Fibroblast of lung (primary cell): ENCODE data around the gene C4orf50. TPM values are rescaled to one million over a fixed set of nuclear protein-coding genes. Genes with fewer than 3 reads are reported as not detected.

Source experiments
- DNase-seq, 2 donors: peaks; one replicate each; pipeline versions ENCODE4 v3.0.0 to v3.0.0-alpha.2; 2010; ENCODE audit warnings: low read depth in 2 of 2
- H2AFZ ChIP-seq: 2 replicates; pipeline ENCODE4 v1.5.1; 2012; ENCODE audit warnings: low read length, control low read depth, inconsistent platforms
- H3K27ac ChIP-seq: 2 replicates; pipeline ENCODE4 v1.5.1; 2011; ENCODE audit warnings: low read length, control low read depth; ENCODE audit not compliant: insufficient read depth
- H3K27me3 ChIP-seq: 2 replicates; pipeline ENCODE4 v1.5.1; 2011; ENCODE audit warnings: mild to moderate bottlenecking, low read length; ENCODE audit not compliant: control insufficient read depth, insufficient read depth
- H3K36me3 ChIP-seq: 2 replicates; pipeline ENCODE4 v1.5.1; 2011; ENCODE audit warnings: low read length; ENCODE audit not compliant: control insufficient read depth, insufficient read depth
- H3K4me1 ChIP-seq: 2 replicates; pipeline ENCODE4 v1.5.1; 2011; ENCODE audit warnings: low read length; ENCODE audit not compliant: control insufficient read depth, insufficient read depth; ENCODE audit errors: extremely low read depth
- H3K4me2 ChIP-seq: 2 replicates; pipeline ENCODE4 v1.5.1; 2011; ENCODE audit warnings: low read length, control low read depth; ENCODE audit not compliant: insufficient read depth; ENCODE audit errors: extremely low read depth
- H3K4me3 ChIP-seq, 4 experiments: fragments of 200-600 bp in 1 of 4; sonication (generic) in 1 of 4; replicated peaks in 1 of 4; 2 replicates each; pipeline ENCODE4 v1.5.1; 2011 to 2016; ENCODE audit warnings: low read length in 4 of 4, low read depth in 3 of 4, mild to moderate bottlenecking in 3 of 4, control low read depth in 2 of 4, inconsistent platforms in 1 of 4, mixed read lengths in 1 of 4; ENCODE audit not compliant: insufficient read depth in 1 of 4; ENCODE audit errors: control extremely low read depth in 1 of 4
- H3K79me2 ChIP-seq: 2 replicates; pipeline ENCODE4 v1.5.1; 2012; ENCODE audit warnings: mild to moderate bottlenecking, low read length, inconsistent platforms; ENCODE audit not compliant: control insufficient read depth, insufficient read depth
- H3K9ac ChIP-seq: 2 replicates; pipeline ENCODE4 v1.5.1; 2011; ENCODE audit warnings: mild to moderate bottlenecking, low read length, control low read depth; ENCODE audit not compliant: insufficient read depth
- H3K9me3 ChIP-seq: 2 replicates; pipeline ENCODE4 v1.5.1; 2012; ENCODE audit warnings: low read depth, low read length; ENCODE audit not compliant: control insufficient read depth, insufficient read depth
- H4K20me1 ChIP-seq: 2 replicates; pipeline ENCODE4 v1.5.1; 2011; ENCODE audit warnings: low read length; ENCODE audit not compliant: control insufficient read depth, insufficient read depth; ENCODE audit errors: extremely low read depth
- EZH2 ChIP-seq: IDR thresholded peaks from 2 replicates; pipeline ENCODE4 v1.5.1; 2012; ENCODE audit warnings: low read length, control low read depth, mild to moderate bottlenecking; ENCODE audit errors: missing control alignments
- polyA plus RNA-seq, 2 donors: library from polyadenylated mRNA; depleted of rRNA in 1 of 2; stranded (reverse) in 1 of 2; unstranded in 1 of 2; fragments of >200 nt; gene quantifications; 2 replicates each; pipeline ENCODE4 v1.2.1, GENCODE V29; 2011 to 2012; ENCODE audit warnings: missing spikeins in 1 of 2
- total RNA-seq: library from RNA; depleted of rRNA; stranded (reverse); fragments of >200 nt; gene quantifications from 2 replicates; pipeline ENCODE4 v1.2.1, GENCODE V29; 2014
- TF ChIP-seq, protein P1 (sequence below), 2 donors: IDR thresholded peaks in 1 of 2; conservative IDR thresholded peaks in 1 of 2; 1 replicate in 1 of 2; 2 replicates in 1 of 2; pipeline ENCODE4 v1.5.1; 2011 to 2012; ENCODE audit warnings: low read length in 2 of 2, control low read depth in 1 of 2, inconsistent platforms in 1 of 2, low read depth in 1 of 2, mild to moderate bottlenecking in 1 of 2

C4orf50 gene
- total and polyA plus RNA-seq, 2 donors (not counting 1 experiment from before 2014, with no cell fraction given) = not detected

DNA sequence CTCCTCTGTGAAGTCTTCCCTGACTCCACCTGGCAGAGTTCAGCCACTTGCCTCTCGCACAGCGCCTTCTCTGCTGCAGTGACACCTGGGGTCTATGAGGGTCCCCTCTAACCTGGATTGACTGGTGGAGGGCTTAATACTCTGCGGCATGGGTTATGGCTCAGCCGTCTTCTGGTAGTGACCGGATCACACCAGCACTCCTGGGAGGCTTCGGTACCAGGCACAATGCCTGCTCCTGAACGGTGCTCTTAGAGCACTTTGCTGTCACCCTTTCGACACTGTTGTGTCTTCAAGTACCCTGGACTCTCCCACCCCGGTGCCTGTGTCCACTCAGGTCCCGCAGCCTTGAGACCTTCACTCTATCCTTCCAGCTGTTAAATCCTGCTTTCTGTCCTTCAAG lies 50.0 kb downstream of the C4orf50 start:
- Histone ChIP-seq H2AFZ (no peak overlapping the region), H3K4me1 (no peaks in the 10 kb centered on the region), H3K79me2 (no peaks in the 10 kb centered on the region), H3K27me3 (no peaks in the 10 kb centered on the region), H3K4me3 (no peak overlapping the region), H3K9me3 (no peaks in the 10 kb centered on the region), H4K20me1 (no peaks in the 10 kb centered on the region), H3K27ac (no peak overlapping the region), H3K4me2 (no peak overlapping the region), H3K36me3 (no peaks in the 10 kb centered on the region), H3K9ac (no peak overlapping the region)
- TF ChIP-seq EZH2 = no peak
- TF ChIP-seq, protein P1, sequence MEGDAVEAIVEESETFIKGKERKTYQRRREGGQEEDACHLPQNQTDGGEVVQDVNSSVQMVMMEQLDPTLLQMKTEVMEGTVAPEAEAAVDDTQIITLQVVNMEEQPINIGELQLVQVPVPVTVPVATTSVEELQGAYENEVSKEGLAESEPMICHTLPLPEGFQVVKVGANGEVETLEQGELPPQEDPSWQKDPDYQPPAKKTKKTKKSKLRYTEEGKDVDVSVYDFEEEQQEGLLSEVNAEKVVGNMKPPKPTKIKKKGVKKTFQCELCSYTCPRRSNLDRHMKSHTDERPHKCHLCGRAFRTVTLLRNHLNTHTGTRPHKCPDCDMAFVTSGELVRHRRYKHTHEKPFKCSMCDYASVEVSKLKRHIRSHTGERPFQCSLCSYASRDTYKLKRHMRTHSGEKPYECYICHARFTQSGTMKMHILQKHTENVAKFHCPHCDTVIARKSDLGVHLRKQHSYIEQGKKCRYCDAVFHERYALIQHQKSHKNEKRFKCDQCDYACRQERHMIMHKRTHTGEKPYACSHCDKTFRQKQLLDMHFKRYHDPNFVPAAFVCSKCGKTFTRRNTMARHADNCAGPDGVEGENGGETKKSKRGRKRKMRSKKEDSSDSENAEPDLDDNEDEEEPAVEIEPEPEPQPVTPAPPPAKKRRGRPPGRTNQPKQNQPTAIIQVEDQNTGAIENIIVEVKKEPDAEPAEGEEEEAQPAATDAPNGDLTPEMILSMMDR (conservative IDR thresholded peaks at IDR 0.05 in 1 of 2, IDR thresholded peaks at IDR 0.05 in 1 of 2; ENCODE audit: low read depth in 1 of 2, low read length in 2 of 2) = no peak
- no peak for DNase-seq

GRCh38 chr4:5967783-5968182 lies 50.4 kb downstream of the C4orf50 start:
- no peak for DNase-seq
- no peaks in the 10 kb centered on the region for H3K36me3 ChIP-seq
- H3K9me3 ChIP-seq = no peaks in the 10 kb centered on the region
- H3K4me1 ChIP-seq = no peaks in the 10 kb centered on the region
- no peak overlapping the region for H3K27ac ChIP-seq
- no peak overlapping the region for H3K4me2 ChIP-seq
- no peaks in the 10 kb centered on the region for H4K20me1 ChIP-seq
- no peak overlapping the region for H2AFZ ChIP-seq
- no peaks in the 10 kb centered on the region for H3K27me3 ChIP-seq
- no peak overlapping the region for H3K4me3 ChIP-seq
- no peak for TF ChIP-seq EZH2
- TF ChIP-seq, protein P1 (conservative IDR thresholded peaks at IDR 0.05 in 1 of 2, IDR thresholded peaks at IDR 0.05 in 1 of 2; ENCODE audit: low read depth in 1 of 2, low read length in 2 of 2) = no peak
- H3K79me2 ChIP-seq = no peaks in the 10 kb centered on the region
- no peak overlapping the region for H3K9ac ChIP-seq

GRCh38 chr4:5965225-5965624 lies 53.0 kb downstream of the C4orf50 start:
- no peak for DNase-seq
- H3K27ac ChIP-seq = no peak overlapping the region
- no peak overlapping the region for H3K4me3 ChIP-seq
- H3K27me3 ChIP-seq = no peaks in the 10 kb centered on the region
- no peak overlapping the region for H3K9ac ChIP-seq
- H4K20me1 ChIP-seq = no peaks in the 10 kb centered on the region
- H3K79me2 ChIP-seq = no peaks in the 10 kb centered on the region
- no peak overlapping the region for H2AFZ ChIP-seq
- TF ChIP-seq EZH2 = no peak
- TF ChIP-seq, protein P1 (conservative IDR thresholded peaks at IDR 0.05 in 1 of 2, IDR thresholded peaks at IDR 0.05 in 1 of 2; ENCODE audit: low read depth in 1 of 2, low read length in 2 of 2) = no peak
- H3K4me2 ChIP-seq = no peak overlapping the region
- H3K36me3 ChIP-seq = no peaks in the 10 kb centered on the region
- no peaks in the 10 kb centered on the region for H3K9me3 ChIP-seq
- no peaks in the 10 kb centered on the region for H3K4me1 ChIP-seq
